HG02840 (cell line): Measurements from ENCODE around the gene OPTC.
"Not testable (repeated sequence)": the region's sequence is repeated elsewhere in the genome, so short reads cannot be mapped to it uniquely, and the experiment has no call there.

ENCODE experiments used
- ATAC-seq: cut with Tn5 transposase; IDR thresholded peaks from one replicate; pipeline ENCODE4 v1.9.1; 2021; ENCODE audit warnings: mild to moderate bottlenecking, moderate library complexity, moderate number of reproducible peaks; ENCODE audit not compliant: unreplicated experiment, low FRiP score

OPTC gene

DNA sequence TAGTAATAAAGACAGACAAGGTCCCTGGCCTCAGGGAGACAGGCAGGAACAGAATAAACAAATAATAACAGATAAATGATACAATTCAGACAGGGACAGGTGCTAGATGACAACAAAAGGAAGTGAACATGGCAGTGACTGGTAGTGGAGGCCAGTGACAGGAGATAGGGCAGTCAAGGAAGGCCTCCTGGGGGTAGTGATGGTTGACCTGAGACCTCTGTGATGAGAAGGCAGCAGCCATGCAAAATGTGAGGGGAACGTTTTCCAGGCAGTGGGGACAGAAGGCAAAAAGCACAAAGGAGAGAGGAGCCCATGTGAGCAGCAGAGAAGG lies 18.5 kb downstream of the OPTC start:
- no peak for ATAC-seq

DNA sequence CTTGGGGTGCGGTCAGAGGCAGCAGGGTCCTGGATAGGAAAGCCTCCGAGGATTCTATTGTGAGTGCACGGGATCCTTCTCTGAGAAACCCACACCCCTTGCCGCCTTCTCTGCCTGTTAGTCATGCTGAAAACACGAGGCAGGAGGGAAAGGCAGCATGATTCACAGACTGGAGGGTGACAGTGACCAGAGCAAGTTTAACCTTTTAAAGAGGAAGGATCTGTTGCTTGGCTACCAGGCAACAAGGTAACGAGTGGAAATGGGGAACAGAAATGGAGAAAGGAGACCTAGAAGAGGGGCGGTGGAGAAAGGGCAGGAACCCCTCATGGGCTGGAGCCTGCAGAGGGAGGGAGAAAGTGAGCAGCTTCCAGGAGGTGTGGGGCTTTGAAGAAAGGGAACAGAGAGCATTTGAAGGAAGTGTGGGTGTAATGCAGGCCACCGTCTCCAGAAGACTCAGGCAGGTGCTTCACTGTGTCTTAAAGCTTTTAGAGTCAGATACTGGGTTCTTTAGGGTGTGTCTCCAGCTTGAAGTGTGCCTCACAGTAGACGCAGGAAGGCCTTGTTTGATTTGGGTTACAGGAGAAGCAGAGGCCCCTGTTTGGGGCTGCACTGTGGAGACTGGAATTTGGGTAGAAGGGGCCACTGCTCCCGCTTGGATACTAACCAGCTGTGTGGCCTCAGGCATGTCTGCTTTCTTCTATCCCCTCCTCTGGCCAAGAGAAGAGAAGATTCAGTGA lies 19.1 kb downstream of the OPTC start:
- no peak for ATAC-seq

DNA sequence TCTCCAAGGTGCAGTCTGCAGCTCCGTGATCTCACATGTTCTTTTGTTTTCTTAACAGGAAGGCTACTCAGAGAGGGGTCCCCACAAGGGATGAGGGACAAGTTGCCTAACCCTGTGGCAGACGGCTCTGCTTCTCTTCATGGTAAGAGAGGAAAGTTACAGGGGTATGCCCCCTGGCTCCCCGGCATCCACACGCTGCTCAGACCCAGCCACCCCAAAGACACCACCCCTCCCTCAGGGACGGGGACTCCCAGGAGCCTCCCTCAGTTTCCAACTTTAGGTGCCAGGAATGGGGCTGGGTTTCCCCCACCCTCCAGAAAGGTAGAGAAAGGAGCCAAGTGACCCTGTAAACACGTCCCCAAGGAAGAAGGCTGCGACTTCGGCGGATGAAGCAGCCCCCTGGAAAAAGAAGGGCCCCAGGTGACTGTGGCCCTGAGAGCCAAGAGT lies 19.7 kb downstream of the OPTC start:
- no peak for ATAC-seq

DNA sequence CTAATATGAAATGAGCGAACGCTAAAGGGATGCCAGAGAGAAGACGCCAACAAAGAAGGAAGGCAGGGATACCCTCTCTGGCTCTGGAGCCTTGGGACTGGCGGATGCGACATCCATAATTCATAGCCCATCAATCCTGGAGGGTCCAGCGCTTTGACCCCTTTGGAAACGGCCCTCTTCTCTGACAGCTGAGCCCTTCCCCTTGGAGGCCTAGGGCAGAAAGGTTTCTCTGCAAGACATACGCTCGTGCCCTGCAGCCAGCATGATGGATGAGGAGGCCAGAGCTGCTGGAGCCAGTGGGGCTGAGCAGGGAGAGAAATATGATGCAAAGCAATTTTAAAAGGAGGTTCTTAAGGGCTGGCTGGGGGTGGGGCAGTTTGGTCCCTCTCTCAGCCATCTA lies 22.2 kb downstream of the OPTC start:
- no peak for ATAC-seq

DNA sequence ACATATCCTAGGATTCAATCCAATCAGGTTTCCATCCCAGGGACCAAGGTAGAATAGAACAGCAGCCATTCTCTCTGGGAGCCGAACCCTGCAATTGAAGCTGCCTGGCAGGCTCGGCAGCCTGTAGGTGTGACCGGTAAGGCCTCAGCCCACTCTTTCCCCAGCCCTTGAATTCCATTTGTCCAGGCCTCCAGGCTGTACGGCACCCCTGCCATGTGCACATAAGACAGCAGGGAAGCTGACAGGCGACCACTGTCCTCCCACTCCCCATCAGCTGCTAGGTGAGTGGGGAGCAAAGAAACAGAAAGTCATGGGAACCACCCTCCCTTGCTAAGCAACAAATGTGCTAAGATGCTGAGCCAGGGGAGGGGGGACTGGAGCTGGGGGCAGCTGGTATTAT lies 23.0 kb downstream of the OPTC start:
- ATAC-seq: no peak

DNA sequence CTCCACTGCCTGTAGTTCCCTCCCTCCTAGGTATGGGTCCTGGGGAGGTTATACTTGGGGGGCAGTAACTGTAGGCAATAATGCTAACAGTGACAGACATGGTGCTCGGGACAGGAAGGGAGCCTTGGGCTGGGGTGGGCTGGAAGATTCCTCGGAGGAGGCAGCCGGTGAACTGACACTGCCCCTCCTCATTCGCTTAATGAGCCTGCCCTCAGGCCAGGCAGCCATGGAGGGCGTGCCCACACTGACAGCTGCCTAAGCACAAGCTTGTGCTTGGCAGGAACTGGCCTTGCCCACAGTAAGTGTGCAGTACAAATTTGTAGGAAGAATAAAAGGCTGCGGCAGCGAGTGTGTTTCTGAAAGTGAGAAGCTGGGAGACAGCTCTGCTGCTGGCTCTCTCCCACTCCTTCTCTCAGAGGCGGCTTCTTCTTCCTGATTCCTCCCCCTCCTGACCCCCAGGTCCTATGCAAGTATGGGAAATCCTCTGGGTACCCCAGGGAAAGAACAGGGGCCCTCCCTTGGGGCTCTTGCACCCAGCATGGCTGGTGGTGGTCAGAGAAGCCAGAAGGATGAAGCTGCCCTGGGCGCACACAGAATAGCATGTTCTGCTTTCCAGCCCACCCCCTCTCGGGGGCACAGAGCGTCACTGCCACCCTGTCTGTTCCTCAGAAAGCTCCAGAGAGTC lies 23.6 kb downstream of the OPTC start:
- no peak for ATAC-seq

DNA sequence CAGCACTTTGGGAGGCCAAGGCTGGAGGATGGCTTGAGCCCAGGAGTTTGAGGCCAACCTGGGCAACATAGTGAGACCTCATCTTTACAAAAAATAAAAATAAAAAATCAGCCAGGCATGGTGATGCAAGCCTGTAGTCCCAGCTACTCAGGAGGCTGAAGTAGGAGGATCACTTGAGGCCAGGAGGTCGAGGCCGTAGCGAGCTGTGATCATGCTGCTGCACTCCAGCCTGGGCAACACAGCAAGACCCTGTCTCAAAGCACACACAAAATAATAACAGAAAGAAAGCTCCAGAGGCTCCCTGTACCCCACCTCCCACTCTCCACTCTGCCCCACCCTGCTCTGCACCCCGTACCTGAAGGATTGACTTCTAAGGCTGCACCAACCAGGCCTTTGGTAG lies 24.2 kb downstream of the OPTC start:
- not testable (repeated sequence) for ATAC-seq

DNA sequence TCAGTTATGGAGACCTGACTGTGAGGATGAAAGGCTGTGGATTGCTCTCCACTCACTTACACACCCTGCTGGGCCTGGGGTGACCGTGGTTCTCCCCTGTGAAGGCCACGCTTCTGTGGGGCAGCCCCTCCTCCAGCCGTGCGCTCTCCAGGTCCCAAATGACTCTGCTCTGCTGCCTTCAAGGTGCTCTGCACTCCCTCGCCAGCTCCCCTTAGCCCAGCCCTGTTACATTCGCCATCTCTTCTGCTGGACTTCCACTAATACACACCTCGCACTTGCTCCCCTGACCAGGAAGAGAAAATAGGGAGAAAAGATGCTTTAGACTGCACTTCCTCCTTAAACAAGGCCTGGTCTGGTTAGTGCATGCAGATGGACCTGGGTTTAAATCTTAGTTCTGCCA lies 24.6 kb downstream of the OPTC start:
- ATAC-seq: no peak

DNA sequence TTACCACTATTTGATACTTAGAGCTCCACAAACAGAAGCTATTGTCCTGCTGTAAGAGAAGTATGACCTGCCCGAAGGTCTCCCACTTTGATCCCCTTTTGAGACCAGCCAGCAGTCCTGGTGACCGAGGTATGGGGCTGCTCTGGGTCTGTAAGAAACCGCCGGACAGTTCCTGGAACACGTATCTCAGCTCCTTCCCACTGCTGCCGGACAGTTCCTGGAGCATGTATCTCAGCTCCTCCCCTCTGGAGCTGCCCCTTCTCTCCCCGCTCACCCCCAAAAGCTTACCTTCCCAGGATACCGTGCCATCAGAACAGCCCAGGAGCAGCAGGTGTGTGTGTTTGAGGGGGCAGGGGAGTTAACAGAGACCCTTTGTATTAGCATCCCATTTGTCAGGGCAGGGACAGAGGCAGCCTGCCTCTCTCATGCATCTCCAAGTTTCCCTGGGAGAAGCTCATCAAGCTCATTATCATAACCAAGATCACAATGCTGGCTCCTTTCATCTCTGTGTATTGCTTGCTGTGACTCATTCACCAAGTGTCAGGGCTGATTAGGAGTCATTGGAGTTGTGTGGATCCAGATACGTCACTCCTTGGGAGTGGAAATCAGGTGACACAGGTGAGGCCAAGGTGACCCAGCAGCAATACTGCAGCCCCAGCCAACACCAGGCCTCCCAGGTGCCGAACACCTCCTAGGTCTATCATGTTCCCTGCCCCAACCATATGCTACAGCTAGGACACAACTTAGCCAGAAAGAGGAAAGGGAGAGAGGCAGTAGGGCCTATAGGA lies 25.3 kb downstream of the OPTC start:
- no peak for ATAC-seq

DNA sequence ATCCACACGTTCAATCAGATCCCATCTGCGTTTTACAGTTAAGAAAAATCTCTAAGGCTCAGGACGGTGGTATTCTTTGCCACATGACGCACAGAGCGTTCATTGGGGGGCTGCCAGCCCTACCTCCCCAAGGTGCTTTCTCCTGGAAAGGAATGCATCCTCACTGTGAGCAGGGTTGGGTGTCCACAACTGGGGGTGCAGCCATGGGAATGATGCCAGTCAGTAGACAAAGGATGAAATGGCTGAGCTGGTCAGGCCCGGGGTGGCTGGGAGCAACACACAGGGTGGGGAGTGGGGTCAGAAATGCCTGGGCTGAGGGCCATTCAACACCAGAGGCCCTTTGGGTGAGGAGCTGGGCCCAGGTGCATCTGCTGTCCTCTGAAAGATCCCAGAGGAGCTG lies 25.9 kb downstream of the OPTC start:
- ATAC-seq: no peak

DNA sequence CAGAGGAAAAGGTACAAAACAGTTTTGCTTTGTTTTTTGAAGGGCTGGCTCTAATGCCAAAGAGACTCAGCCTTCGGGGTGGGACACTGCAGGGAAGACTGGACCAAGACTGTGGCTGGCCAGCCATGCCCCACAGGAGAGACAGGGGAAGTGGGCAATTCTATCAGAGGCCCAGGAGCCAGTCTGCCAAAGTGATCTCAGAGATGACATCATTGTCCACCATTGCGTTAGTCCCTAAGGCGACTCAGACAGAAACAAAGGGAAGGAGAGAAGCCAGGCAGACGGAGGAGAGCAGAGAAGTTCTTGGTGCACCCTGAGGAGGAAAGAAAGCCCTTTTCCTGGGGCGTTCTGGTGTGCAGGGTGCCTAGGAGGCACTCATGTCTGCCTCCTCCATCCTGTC lies 26.4 kb downstream of the OPTC start:
- ATAC-seq: no peak

DNA sequence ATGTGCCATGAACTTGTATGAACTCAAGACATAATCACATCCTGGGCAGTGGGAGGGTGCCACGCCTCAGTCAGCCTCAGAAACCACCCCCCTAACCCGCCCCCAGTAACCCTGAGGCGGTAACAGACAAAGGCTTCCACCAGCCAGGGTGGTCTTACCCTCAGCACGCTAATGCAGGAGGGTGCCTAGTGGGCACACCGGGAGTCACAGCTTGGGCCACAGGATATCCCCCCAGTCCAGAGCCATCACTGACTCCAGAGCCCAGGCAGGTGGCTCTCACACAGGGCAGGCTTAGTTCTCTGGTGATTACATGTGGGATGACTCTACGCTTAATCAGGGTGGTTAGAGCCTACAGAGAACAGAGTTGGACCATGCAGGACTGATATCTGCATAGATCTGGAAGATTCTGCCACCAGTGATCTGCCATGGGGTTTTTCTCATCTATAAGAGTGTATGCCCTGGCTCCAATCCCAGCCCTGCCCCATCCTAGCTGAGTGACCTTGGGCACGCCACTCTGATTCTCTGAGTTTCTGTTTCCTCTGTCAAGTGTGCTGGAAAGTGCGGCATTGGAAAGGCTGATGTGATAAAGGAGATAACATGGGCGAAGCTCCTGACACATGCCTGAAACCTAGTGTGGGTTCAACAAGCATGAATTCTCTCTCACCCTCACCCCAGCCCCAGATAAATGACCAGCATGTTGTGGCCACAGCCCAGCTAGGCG lies 27.3 kb downstream of the OPTC start:
- no peak for ATAC-seq

DNA sequence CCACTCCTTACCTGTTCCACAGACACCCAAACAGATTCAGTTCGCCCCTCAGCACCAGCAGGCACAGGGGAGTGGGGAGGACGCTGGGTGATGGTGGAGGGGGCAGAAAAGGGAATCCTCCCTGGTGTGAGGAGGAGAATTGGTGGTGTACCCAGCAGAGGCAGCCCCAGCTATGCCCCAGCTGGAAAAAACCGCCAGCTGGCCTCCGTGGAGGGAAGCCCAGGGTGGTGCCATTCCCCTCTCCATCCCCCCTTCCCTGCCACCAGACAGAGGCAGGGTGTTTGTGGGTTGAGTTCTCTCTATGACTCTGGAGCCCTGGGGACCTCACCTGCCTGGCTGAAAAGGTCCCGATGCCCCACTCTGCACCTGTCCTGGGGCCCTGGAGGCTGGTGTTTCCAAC lies 27.9 kb downstream of the OPTC start:
- no peak for ATAC-seq

DNA sequence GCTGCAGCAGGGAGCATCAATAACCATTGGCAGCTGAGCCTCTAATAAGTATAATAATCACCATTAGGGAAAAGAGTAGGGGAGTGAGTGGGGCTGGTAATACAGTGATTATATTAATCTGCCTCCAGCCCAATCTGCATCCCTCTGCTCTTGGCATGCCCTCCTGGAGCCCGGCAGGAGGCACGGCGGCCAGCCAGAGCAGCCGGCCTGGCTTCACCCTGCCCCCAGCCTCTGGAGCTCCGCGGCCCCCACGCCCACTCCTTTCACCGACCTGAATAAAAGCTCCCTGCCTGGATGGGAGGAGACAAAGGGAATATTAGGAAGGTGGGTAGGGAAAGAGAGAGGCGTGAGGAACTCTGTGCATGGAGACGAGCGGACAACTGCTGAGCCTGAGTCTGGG lies 28.3 kb downstream of the OPTC start:
- no peak for ATAC-seq

DNA sequence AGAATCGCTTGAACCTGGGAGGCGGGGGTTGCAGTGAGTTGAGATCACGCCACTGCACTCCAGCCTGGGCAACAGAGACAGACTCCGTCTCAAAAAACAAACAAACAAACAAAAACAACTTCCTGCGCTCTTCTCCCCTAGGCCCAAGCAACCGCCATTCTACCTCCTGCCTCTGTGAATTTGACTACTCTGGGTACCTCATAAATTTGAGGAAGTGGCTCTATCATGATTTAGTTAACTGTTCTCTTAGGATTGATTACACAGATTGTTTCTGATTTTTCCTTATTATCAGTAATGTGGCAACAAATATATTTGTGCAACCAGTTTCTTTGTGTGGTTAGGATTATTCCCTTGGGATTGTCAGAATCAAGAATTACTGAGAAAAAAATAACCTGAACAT lies 29.7 kb downstream of the OPTC start:
- ATAC-seq: no peak

DNA sequence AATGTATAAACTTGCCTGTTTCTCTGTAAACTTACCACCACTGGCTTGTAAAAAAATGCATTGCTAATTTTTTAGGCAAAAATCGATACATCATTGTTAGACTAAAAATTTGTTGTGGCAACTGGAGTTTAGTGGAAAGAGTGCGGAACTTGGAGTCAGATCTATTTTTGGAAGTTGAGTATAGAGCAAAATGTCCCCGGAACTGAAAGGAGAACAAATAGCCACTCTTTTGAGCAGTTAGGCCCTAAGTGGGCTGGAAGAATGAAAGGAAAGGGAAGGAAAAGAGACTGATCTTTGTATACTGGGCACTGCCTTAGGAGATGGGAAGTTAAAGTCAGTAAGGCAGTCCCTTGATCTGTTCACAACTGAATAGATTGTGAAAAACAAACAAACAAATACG lies 30.2 kb downstream of the OPTC start:
- ATAC-seq: no peak

DNA sequence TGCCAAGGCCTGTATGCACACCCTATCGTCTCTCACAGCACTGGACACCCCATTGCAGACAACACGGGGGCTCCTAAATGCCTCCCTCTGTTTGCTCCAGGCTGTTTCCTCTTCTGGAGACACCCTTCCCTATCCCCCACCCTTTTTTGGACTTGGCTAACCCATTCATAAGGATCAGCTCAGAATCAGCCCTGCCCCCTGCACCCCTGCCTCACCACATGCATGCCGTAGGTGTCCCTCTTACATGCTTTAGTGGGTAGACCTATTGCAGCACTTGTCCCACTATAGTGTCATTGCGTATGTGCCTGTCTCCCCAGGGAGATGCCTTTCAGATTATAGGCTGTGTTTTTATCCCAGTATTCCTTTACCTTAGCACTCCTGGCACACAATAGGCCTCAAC lies 30.9 kb downstream of the OPTC start:
- ATAC-seq: no peak

DNA sequence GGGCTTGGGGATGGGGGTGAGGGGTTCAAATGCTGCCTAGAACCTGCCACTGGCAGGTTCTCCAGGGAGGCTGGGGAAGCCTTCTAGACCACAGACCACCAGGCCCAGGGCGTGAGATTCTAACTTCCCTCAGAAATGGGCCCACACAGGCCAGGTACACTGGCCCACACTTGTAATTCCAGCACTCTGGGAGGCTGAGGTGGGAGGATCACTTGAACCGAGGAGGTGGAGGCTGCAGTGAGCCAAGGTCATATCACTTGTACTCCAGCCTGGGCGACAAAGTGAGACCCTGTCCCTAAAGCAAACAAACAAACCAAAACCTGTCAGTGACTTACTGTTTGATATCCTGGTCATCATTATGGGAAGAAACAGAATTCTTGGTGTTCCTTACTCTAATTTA lies 31.7 kb downstream of the OPTC start:
- no peak for ATAC-seq

DNA sequence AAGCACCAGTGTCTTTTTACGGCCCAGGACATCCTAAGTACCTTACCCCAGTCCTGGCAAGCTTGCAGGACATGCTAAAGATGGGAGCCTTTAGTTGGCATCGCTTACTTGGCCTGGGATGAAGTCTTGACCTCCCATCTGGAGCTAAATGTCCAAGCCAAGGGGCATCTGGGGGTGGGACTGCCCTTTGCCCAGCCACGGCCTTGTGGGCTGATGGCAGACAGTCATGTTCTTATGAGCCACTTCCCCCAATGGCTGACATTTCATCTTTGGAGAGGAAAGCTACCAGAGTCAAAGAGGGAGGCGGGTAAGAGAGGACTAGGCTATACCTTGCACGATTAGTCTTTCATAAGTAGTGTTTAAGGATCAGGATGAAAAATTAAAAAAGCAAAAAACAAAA lies 32.2 kb downstream of the OPTC start:
- no peak for ATAC-seq

DNA sequence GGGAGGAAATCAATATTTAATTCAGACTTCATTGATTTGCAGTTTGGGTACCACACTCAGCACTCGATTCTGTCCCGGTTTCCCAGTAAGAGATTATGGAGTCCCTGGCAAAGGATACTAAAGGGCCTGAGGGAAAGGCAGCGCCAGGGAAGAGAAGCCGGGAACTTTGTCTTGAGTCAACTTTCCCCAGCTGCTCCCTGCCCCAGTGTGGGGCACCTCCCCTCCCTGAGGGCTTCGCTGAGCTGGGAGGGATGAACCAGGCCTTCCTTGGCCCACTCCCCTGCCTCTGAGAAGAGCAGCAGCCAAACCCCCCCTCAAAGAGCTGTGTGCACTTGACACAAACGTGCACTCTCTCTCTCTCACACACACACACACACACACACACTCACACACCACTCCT lies 32.6 kb downstream of the OPTC start:
- no peak for ATAC-seq

DNA sequence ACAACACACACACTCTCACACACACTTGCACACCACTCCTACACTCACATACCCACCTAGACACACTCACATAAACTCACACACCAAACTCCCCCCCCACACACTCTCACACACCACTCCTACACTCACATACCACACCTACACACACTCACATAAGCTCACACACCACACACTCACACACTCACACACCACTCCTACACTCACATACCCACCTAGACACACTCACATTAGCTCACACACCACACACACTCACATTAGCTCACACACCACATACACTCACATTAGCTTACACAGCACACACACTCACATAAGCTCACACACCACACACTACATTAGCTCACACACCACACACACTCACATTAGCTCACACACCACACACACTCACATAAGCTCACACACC lies 33.1 kb downstream of the OPTC start:
- no peak for ATAC-seq
